Measurements from ENCODE around the gene CCDC8. TPM values are rescaled to one million over a fixed set of nuclear protein-coding genes. Genes with fewer than 3 reads are reported as not detected.

CCDC8 gene
- total and polyA plus RNA-seq, 2 experiments from 2014 or later, result 5.6 to 16.5 TPM

GRCh38 chr19:46406976-46407375 is 6.4 kb downstream of the CCDC8 start (continued):
- no peak for TF ChIP-seq ZNF462 (CRISPR knock-in tag; IDR thresholded peaks at IDR 0.05)
- TF ChIP-seq STAT1 (IDR thresholded peaks at IDR 0.05; ENCODE audit: unreplicated experiment), result no peak
- TF ChIP-seq REST (IDR thresholded peaks at IDR 0.05; ENCODE audit: unreplicated experiment), result no peak
- TF ChIP-seq ZNF114 (CRISPR knock-in tag; IDR thresholded peaks at IDR 0.05), result no peak
- no peak for TF ChIP-seq CTCF (conservative IDR thresholded peaks at IDR 0.05; ENCODE audit: low read depth in 2 of 2)
